Lung (tissue), 12 donors: ENCODE results near the gene PLXNA1. TPM values are rescaled to one million over a fixed set of nuclear protein-coding genes. Genes with fewer than 3 reads are reported as not detected.

Experiments used
- ATAC-seq: fragments of 200-7000 bp; cut with Tn5 transposase; one replicate; pipeline ENCODE4 v1.9.1; 2020; ENCODE audit warnings: moderate number of reproducible peaks; ENCODE audit not compliant: insufficient read depth, low FRiP score
- DNase-seq, 3 donors: peaks; one replicate each; pipeline ENCODE4 v3.0.0-alpha.2; 2013 to 2017
- H3K27ac ChIP-seq, 2 donors: one replicate each; pipeline ENCODE4 v1.5.1; 2013; ENCODE audit warnings: mild to moderate bottlenecking in 2 of 2, moderate library complexity in 2 of 2, control low read depth in 1 of 2, inconsistent platforms in 1 of 2, low read depth in 1 of 2, low read length in 1 of 2
- H3K27me3 ChIP-seq, 3 donors: one replicate each; pipeline ENCODE4 v1.5.1; 2013; ENCODE audit warnings: low read length in 2 of 3; ENCODE audit not compliant: control insufficient read depth in 3 of 3, insufficient read depth in 3 of 3
- H3K36me3 ChIP-seq, 4 donors: one replicate each; pipeline ENCODE4 v1.5.1; 2013; ENCODE audit warnings: low read length in 4 of 4, mild to moderate bottlenecking in 1 of 4, moderate library complexity in 1 of 4; ENCODE audit not compliant: control insufficient read depth in 4 of 4, insufficient read depth in 4 of 4
- H3K4me1 ChIP-seq, 5 donors: one replicate each; pipeline ENCODE4 v1.5.1; 2013; ENCODE audit warnings: low read length in 5 of 5, mild to moderate bottlenecking in 2 of 5, moderate library complexity in 1 of 5; ENCODE audit not compliant: control insufficient read depth in 5 of 5, insufficient read depth in 5 of 5
- H3K4me3 ChIP-seq: one replicate; pipeline ENCODE4 v1.5.1; 2013; ENCODE audit warnings: mild to moderate bottlenecking, control low read depth, moderate library complexity
- H3K9ac ChIP-seq, 2 donors: one replicate each; pipeline ENCODE4 v1.5.1; 2013; ENCODE audit warnings: low read length in 2 of 2, control low read depth in 1 of 2; ENCODE audit not compliant: insufficient read depth in 1 of 2
- H3K9me3 ChIP-seq, 4 donors: one replicate each; pipeline ENCODE4 v1.5.1; 2013; ENCODE audit warnings: low read length in 3 of 4, mild to moderate bottlenecking in 1 of 4, moderate library complexity in 1 of 4; ENCODE audit not compliant: control insufficient read depth in 4 of 4, insufficient read depth in 3 of 4
- CTCF ChIP-seq: IDR thresholded peaks from 2 replicates; pipeline ENCODE4 v1.5.1; 2012; ENCODE audit warnings: mild to moderate bottlenecking; ENCODE audit errors: control extremely low read depth, extremely low read depth
- WGBS, 2 donors: extraction: QIAGEN DNeasy Blood & Tissue Kit; methylation state at CpG; one replicate each; pipeline ENCODE4 v1.1.7; 2013; 5-methylcytosine and 5-hydroxymethylcytosine counted together
- polyA plus RNA-seq, 2 donors: library from polyadenylated mRNA; stranded (reverse); fragments of 200-250 nt; gene quantifications; one replicate each; pipeline ENCODE4 v1.2.1, GENCODE V29; 2013
- total RNA-seq, 2 donors: library from RNA; depleted of rRNA in 1 of 2; stranded (reverse); fragments of >200 nt in 1 of 2; gene quantifications; one replicate each; pipeline ENCODE4 v1.2.1, GENCODE V29; 2014 to 2021
- donor health status: control.
- donor health status: control.
- donor health status: Bipolar disorder and iron deficiency.
- donor health status: healthy.
- donor health status: DM: yes; HTN: yes; CAD: no.

PLXNA1 gene
- total and polyA plus RNA-seq, 4 donors: 17.6 to 51.7 (median 21.7) TPM

GRCh38 chr3:126987596-126987995, 4.7 kb downstream of the PLXNA1 start:
- H3K9me3 ChIP-seq: peaks cover 0 to 2% (median 0%) of the 10 kb centered on the region in 4 donors
- 91% methylated on average over 8 of the region's 8 CpGs for WGBS, 2 donors
- no peak overlapping the region for H3K9ac ChIP-seq
- H3K4me3 ChIP-seq: no peak overlapping the region
- peaks cover 6 to 32% (median 10%) of the 10 kb centered on the region in 4 donors for H3K36me3 ChIP-seq
- DNase-seq (no peak), ATAC-seq (no peak)
- TF ChIP-seq CTCF: no peak
- no peaks in the 10 kb centered on the region for H3K27me3 ChIP-seq
- H3K27ac ChIP-seq: no peak overlapping the region
- H3K4me1 ChIP-seq: peaks cover 0 to 18% (median 5%) of the 10 kb centered on the region in 5 donors

- Histone ChIP-seq H3K36me3 (peaks cover 6 to 32% (median 12%) of the 10 kb centered on the region in 4 donors), H3K9me3 (peaks cover 0 to 2% (median 0%) of the 10 kb centered on the region in 4 donors), H3K27me3 (no peaks in the 10 kb centered on the region), H3K4me3 (no peak overlapping the region), H3K9ac (no peak overlapping the region), H3K27ac (no peak overlapping the region), H3K4me1 (peaks cover 0 to 18% (median 5%) of the 10 kb centered on the region in 5 donors)
- ATAC-seq (no peak), DNase-seq (no peak)
- WGBS, 2 donors: 92 to 93% methylated on average over 24 to 26 of the region's 26 CpGs
- no peak for TF ChIP-seq CTCF
Measured at GRCh38 chr3:126988451-126989021, 5.6 kb downstream of the PLXNA1 start.

GRCh38 chr3:126989316-126990023, 6.6 kb downstream of the PLXNA1 start:
- Histone ChIP-seq H3K27me3 (no peaks in the 10 kb centered on the region), H3K27ac (no peak overlapping the region), H3K9ac (no peak overlapping the region), H3K4me3 (no peak overlapping the region), H3K36me3 (peaks cover 6 to 32% (median 12%) of the 10 kb centered on the region in 4 donors), H3K9me3 (peaks cover 0 to 2% (median 0%) of the 10 kb centered on the region in 4 donors), H3K4me1 (peaks cover 0 to 21% (median 5%) of the 10 kb centered on the region in 5 donors)
- DNase-seq (no peak), ATAC-seq (no peak)
- TF ChIP-seq CTCF: no peak
- WGBS, 2 donors: 93 to 95% methylated on average over 36 of the region's 36 CpGs
